ENCODE results near the gene CTNNBL1.

- no peak for TF ChIP-seq CTCF (IDR thresholded peaks at IDR 0.05; ENCODE audit: poor library complexity)
- no peak for TF ChIP-seq EZH2 (IDR thresholded peaks at IDR 0.05; ENCODE audit: borderline replicate concordance)
- no peak for TF ChIP-seq EZH2phosphoT487 (IDR thresholded peaks at IDR 0.05; ENCODE audit: low read depth, severe bottlenecking, unreplicated experiment)
Measured at GRCh38 chr20:37885042-37885441, 191.2 kb downstream of the CTNNBL1 start.

Data from hepatocyte (in vitro differentiated cells).